ENCODE results near the gene ARMH4. TPM values are rescaled to one million over a fixed set of nuclear protein-coding genes. Genes with fewer than 3 reads are reported as not detected.

The ARMH4 gene
- total RNA-seq, 2 donors from 2014 or later = not detected

DNA sequence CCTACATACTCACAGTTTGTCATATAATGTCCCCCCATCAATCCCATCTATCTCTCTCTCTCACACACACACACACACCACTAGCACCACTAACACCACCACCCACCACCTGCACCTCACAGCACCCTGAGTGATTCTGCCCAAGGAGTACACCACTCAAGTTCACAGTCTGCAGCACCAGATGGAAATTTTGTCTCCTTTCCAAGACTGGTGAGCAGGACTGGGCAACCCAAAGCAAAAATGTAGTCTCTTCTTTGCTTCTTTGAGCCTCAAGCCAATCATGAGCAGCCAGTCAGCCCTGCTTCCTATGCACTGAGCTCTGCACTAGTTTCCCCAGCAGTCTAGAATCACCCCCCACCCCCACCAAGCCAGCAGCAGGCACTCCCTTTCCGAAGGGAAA, 15.0 kb upstream of the ARMH4 start:
- no peak overlapping the region for H3K4me3 Mint-ChIP-seq
- H3K27me3 Mint-ChIP-seq = peaks cover 22 to 23% of the 10 kb centered on the region in 2 donors
- no peaks in the 10 kb centered on the region for H3K9me3 Mint-ChIP-seq
- no peaks in the 10 kb centered on the region for H3K36me3 Mint-ChIP-seq
- H3K27ac Mint-ChIP-seq = no peak overlapping the region
- DNase-seq (ENCODE audit: low spot score) (no peak), ATAC-seq (no peak)
- peaks cover 6 to 14% of the 10 kb centered on the region in 2 donors for H3K4me1 Mint-ChIP-seq (ENCODE audit: low read depth in 2 of 2)

DNA sequence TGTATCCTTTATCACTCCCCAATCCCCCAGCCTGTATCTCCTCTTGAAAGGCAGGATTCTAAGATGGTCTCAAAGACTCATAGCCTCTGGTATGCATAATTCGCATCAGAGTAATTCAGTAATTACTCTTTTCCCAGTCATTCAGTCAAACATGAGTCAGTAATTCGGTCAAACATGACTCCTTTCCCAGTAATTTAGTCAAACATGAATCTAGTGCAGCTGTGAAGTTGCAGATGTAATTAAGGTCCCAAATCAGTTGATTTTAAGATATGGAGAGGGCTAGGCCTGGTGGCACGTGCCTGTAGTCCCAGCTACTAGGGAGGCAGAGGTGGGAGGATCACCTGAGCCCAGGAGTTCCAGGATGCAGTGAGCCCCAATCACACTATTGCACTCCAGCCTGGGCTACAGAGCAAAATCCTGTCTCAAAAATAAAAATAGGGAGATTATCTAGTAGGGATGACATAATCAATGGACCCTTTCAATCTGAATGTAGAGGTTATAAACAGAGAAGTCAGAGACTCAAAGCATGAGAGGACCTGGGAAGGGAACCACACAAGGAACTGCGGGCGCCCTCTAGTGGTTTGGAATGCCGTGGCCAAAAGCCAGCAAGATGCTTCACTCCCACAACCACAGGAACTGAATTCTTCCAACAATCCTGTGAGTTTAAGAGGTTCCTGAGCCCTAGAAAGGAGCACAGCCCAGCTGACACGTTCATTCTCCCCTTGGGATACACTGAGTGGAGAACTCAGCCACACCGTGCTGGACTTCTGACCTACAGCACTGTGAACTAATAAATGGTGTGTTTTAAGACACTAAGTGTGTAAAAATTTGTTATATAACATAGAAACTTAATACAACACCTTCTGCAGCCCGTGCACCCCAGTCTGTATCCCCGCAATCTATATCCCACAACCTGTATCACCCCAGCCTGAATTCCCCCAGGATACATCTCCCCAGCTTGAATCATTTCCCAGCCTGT, 14.3 kb upstream of the ARMH4 start:
- peak in 1 of 2 donors; percentile 9 for ATAC-seq
- peak; percentile 86 for DNase-seq (ENCODE audit: low spot score)
- Mint-ChIP-seq H3K27me3 (peaks cover 16 to 23% of the 10 kb centered on the region in 2 donors), H3K9me3 (no peaks in the 10 kb centered on the region), H3K36me3 (no peaks in the 10 kb centered on the region), H3K4me1 (ENCODE audit: low read depth in 2 of 2) (peaks cover 6 to 14% of the 10 kb centered on the region in 2 donors), H3K27ac (peak overlapping the region in 1 of 2 donors; percentile 1), H3K4me3 (no peak overlapping the region)

DNA sequence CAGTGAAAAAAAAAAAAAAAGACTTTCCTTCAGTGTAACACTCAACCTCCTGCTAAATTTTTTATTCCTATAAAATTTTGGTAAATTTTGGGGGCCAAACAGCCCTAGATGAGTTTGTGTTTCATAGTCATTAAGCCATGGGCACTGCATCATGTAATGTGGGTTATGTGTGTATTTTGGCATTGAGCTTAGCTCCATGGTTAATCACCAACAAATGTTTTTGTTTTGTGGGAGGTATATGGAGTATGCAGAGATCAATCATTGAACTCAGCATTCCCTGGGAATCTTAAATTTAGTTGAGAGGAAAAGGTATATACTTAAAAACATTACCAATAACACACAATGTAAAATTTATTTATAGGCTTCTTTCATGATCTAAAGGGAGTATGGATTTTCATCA, 8.5 kb upstream of the ARMH4 start:
- no peak for DNase-seq (ENCODE audit: low spot score)
- Mint-ChIP-seq H3K27me3 (peaks cover 12 to 28% of the 10 kb centered on the region in 2 donors), H3K4me3 (no peak overlapping the region), H3K36me3 (no peaks in the 10 kb centered on the region), H3K4me1 (ENCODE audit: low read depth in 2 of 2) (peaks cover 0 to under 1% of the 10 kb centered on the region in 2 donors), H3K9me3 (no peaks in the 10 kb centered on the region), H3K27ac (no peak overlapping the region)
- no peak for ATAC-seq

- ATAC-seq (peak in 1 of 2 donors; percentile 55), DNase-seq (ENCODE audit: low spot score) (no peak)
- Mint-ChIP-seq H3K27me3 (peaks cover 26 to 57% of the 10 kb centered on the region in 2 donors), H3K36me3 (no peaks in the 10 kb centered on the region), H3K27ac (no peak overlapping the region), H3K4me1 (ENCODE audit: low read depth in 2 of 2) (peaks cover 12 to 13% of the 10 kb centered on the region in 2 donors), H3K9me3 (no peaks in the 10 kb centered on the region), H3K4me3 (peak overlapping the region; percentile 63)
These were observed 640 bp downstream of the ARMH4 start for GRCh38 chr14:58151133-58152013.

DNA sequence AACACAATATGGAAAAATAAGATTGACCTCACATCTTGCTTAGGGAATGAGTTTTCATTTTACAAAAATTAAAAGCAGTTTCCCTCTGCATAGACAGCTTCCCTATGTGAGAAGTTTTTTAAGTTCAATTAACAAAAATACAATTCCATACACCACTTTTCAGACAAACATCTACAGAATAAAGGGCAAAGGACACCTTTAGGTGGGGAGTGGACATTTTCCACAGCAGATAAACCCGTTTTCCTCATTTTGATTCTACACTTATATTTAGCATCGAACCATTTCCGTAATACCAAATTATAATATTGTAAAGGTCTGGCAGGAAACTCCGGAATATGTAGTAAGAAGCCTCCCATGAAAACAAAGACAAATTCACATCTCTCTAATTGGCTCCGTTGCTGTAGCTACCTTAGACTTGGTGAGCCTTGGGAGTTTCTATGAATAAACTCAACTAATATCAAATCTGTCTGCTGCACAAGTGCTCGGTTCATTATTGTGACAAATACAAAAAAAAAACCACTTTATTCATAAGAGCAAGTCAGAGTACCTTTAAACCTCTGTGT, 1.7 kb downstream of the ARMH4 start:
- Mint-ChIP-seq H3K27ac (no peak overlapping the region), H3K4me3 (no peak overlapping the region), H3K4me1 (ENCODE audit: low read depth in 2 of 2) (peaks cover 12 to 13% of the 10 kb centered on the region in 2 donors), H3K9me3 (no peaks in the 10 kb centered on the region), H3K27me3 (peaks cover 27 to 63% of the 10 kb centered on the region in 2 donors), H3K36me3 (no peaks in the 10 kb centered on the region)
- no peak for DNase-seq (ENCODE audit: low spot score)
- ATAC-seq = no peak

- peaks cover 12 to 13% of the 10 kb centered on the region in 2 donors for H3K4me1 Mint-ChIP-seq (ENCODE audit: low read depth in 2 of 2)
- H3K27ac Mint-ChIP-seq = no peak overlapping the region
- ATAC-seq (no peak), DNase-seq (ENCODE audit: low spot score) (no peak)
- peaks cover 24 to 58% of the 10 kb centered on the region in 2 donors for H3K27me3 Mint-ChIP-seq
- H3K4me3 Mint-ChIP-seq = no peak overlapping the region
- H3K9me3 Mint-ChIP-seq = no peaks in the 10 kb centered on the region
- no peaks in the 10 kb centered on the region for H3K36me3 Mint-ChIP-seq
These were observed 2.8 kb downstream of the ARMH4 start for GRCh38 chr14:58149196-58149595.

DNA sequence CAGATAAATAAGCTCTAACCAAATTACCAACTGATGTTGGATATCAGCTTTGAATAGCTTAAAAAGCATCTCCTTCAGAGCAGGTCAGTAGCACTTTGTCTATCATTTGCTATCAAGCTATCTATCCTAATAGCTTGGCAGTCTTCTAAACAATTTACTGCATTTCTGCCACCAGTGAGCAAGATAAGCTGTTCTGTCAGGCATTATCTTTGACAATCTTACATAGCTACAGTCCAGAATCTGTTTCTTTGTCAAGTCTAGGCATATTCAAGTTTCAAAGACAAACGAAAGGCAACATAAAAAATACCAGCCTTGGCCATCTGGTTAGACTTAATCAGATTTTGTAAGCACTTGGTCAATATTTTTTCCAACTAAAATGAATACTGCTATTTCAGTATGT, 5.6 kb downstream of the ARMH4 start:
- ATAC-seq = no peak
- no peak for DNase-seq (ENCODE audit: low spot score)
- Mint-ChIP-seq H3K4me1 (ENCODE audit: low read depth in 2 of 2) (peaks cover 0 to 4% of the 10 kb centered on the region in 2 donors), H3K4me3 (no peak overlapping the region), H3K27me3 (peaks cover 21 to 46% of the 10 kb centered on the region in 2 donors), H3K9me3 (no peaks in the 10 kb centered on the region), H3K36me3 (no peaks in the 10 kb centered on the region), H3K27ac (no peak overlapping the region)

DNA sequence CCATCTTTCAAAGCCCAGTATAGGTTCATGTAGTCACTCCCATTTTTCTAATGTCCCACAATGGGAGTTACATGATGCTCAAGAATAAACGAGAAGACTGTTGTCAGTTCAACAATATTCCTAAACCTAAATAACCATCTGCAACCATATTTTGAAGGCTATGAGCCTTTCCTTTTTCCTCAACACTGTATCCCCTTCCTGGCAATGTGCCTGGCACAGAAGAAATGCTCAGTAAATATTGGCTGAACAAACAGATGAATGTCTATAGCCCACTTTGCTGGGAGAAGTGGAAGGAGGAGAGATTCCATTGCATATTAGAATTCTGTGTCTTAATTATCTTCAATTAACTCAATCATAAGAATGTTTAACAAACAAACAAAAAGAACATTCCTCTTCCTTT, 6.1 kb downstream of the ARMH4 start:
- DNase-seq (ENCODE audit: low spot score) = no peak
- H3K4me3 Mint-ChIP-seq = no peak overlapping the region
- H3K27me3 Mint-ChIP-seq = peaks cover 17 to 41% of the 10 kb centered on the region in 2 donors
- ATAC-seq = no peak
- no peaks in the 10 kb centered on the region for H3K9me3 Mint-ChIP-seq
- no peaks in the 10 kb centered on the region for H3K4me1 Mint-ChIP-seq (ENCODE audit: low read depth in 2 of 2)
- H3K27ac Mint-ChIP-seq = no peak overlapping the region
- H3K36me3 Mint-ChIP-seq = no peaks in the 10 kb centered on the region

- Mint-ChIP-seq H3K4me3 (no peak overlapping the region), H3K27me3 (peaks cover 9 to 14% of the 10 kb centered on the region in 2 donors), H3K36me3 (no peaks in the 10 kb centered on the region), H3K4me1 (ENCODE audit: low read depth in 2 of 2) (no peaks in the 10 kb centered on the region), H3K27ac (no peak overlapping the region), H3K9me3 (no peaks in the 10 kb centered on the region)
- DNase-seq (ENCODE audit: low spot score) = no peak
- ATAC-seq = no peak
These were observed 8.9 kb downstream of the ARMH4 start for GRCh38 chr14:58143106-58143505.

DNA sequence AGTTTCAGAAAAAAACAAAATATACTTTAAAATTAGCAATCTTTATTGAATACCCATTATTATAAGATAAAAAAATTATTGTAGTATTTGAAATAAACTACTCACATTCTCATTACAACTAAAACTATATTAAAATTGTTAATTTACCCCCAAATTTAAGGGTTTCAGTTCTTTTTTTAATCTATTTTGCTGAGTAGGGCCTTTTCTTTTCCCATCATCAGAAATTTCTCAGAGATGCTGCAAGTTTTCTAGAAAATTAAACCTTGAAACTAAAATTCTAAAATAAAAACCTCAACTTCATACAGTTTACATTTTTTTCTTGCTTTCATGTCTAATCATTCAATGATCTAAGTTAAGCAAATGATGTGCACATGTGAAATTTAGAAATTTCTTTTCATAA, 10.1 kb downstream of the ARMH4 start:
- H3K36me3 Mint-ChIP-seq = no peaks in the 10 kb centered on the region
- no peak for DNase-seq (ENCODE audit: low spot score)
- H3K4me3 Mint-ChIP-seq = no peak overlapping the region
- no peaks in the 10 kb centered on the region for H3K9me3 Mint-ChIP-seq
- peaks cover 10 to 14% of the 10 kb centered on the region in 2 donors for H3K27me3 Mint-ChIP-seq
- no peak overlapping the region for H3K27ac Mint-ChIP-seq
- no peak for ATAC-seq
- no peaks in the 10 kb centered on the region for H3K4me1 Mint-ChIP-seq (ENCODE audit: low read depth in 2 of 2)

- H3K27me3 Mint-ChIP-seq = peaks cover 6 to 7% of the 10 kb centered on the region in 2 donors
- no peaks in the 10 kb centered on the region for H3K36me3 Mint-ChIP-seq
- no peak overlapping the region for H3K4me3 Mint-ChIP-seq
- H3K4me1 Mint-ChIP-seq (ENCODE audit: low read depth in 2 of 2) = no peaks in the 10 kb centered on the region
- H3K27ac Mint-ChIP-seq = no peak overlapping the region
- DNase-seq (ENCODE audit: low spot score) (no peak), ATAC-seq (no peak)
- H3K9me3 Mint-ChIP-seq = no peaks in the 10 kb centered on the region
These were observed 13.1 kb downstream of the ARMH4 start for GRCh38 chr14:58138714-58139482.

GRCh38 chr14:58138031-58138713, 13.8 kb downstream of the ARMH4 start:
- Mint-ChIP-seq H3K4me1 (ENCODE audit: low read depth in 2 of 2) (no peaks in the 10 kb centered on the region), H3K4me3 (no peak overlapping the region), H3K9me3 (no peaks in the 10 kb centered on the region), H3K27ac (no peak overlapping the region), H3K27me3 (peaks cover 6 to 7% of the 10 kb centered on the region in 2 donors), H3K36me3 (no peaks in the 10 kb centered on the region)
- ATAC-seq (peak in 1 of 2 donors; percentile 33), DNase-seq (ENCODE audit: low spot score) (no peak)
